Esophagus squamous epithelium (tissue), 5 donors: Measurements from ENCODE around the gene PPIE. TPM values are rescaled to one million over a fixed set of nuclear protein-coding genes. Genes with fewer than 3 reads are reported as not detected.

Source experiments
- DNase-seq: peaks from one replicate; lab custom pipeline; 2025; lab: John Stamatoyannopoulos, UW
- H3K27ac ChIP-seq, 4 donors: fragments of 200-600 bp; sonication (generic); one replicate each; pipeline ENCODE4 v1.5.1; 2016 to 2019; ENCODE audit warnings: mild to moderate bottlenecking in 1 of 4
- H3K27me3 ChIP-seq, 4 donors: fragments of 200-600 bp; sonication (generic); 1 replicate in 3 of 4; 2 replicates in 1 of 4; pipeline versions ENCODE4 v1.5.1 to v1.6.0; 2017 to 2021; ENCODE audit warnings: antibody characterized with exemption in 1 of 4
- H3K36me3 ChIP-seq, 3 donors: fragments of 200-600 bp; sonication (generic); one replicate each; pipeline ENCODE4 v1.5.1; 2016 to 2019
- H3K4me1 ChIP-seq, 3 donors: fragments of 200-600 bp; sonication (generic); one replicate each; pipeline ENCODE4 v1.5.1; 2017 to 2019
- H3K4me3 ChIP-seq, 4 donors: fragments of 200-600 bp; sonication (generic); 1 replicate in 3 of 4; 2 replicates in 1 of 4; pipeline ENCODE4 v1.5.1; 2016 to 2019; ENCODE audit warnings: mild to moderate bottlenecking in 2 of 4, moderate library complexity in 1 of 4
- H3K9me3 ChIP-seq, 3 donors: fragments of 200-600 bp; sonication (generic); one replicate each; pipeline ENCODE4 v1.5.1; 2016 to 2019
- CTCF ChIP-seq, 6 experiments: fragments of 450-650 bp in 4 of 6; fragments of 200-600 bp in 2 of 6; sonication (generic) in 2 of 6; IDR thresholded peaks; one replicate each; pipeline ENCODE4 v1.5.1; 2016 to 2019; ENCODE audit warnings: antibody characterized with exemption in 6 of 6, mild to moderate bottlenecking in 4 of 6, moderate library complexity in 4 of 6
- POLR2A ChIP-seq, 4 donors: fragments of 450-650 bp; IDR thresholded peaks; one replicate each; pipeline ENCODE4 v1.6.1; 2017; ENCODE audit warnings: antibody characterized with exemption in 4 of 4, mild to moderate bottlenecking in 4 of 4, moderate library complexity in 3 of 4
- WGBS, 2 donors: methylation state at CpG; one replicate each; pipeline ENCODE4 v1.1.5; 2018; 5-methylcytosine and 5-hydroxymethylcytosine counted together
- intact Hi-C: fragments of 100-400 bp; cut with DNase I; formaldehyde crosslinking; loops from one replicate; pipeline ENCODE4 v1.15.0; 2022
- total RNA-seq, 4 donors: library from RNA; depleted of rRNA; stranded (reverse); fragments of >200 nt; gene quantifications; one replicate each; pipeline ENCODE4 v1.1.0, GENCODE V29; 2016
- donor health status: DM: yes; HTN: yes; CAD: no.

PPIE gene
- total RNA-seq, 4 donors from 2014 or later: 13.7 to 37.1 (median 28.6) TPM

GRCh38 chr1:39727221-39727931 is 11.3 kb upstream of the PPIE start:
- intact Hi-C loops: loop anchor here (10.0 kb wide), 1 partner anchor 123 kb away; no protein-coding TSS in a partner anchor
- Histone ChIP-seq H3K27me3 (peaks cover 0 to 76% (median 6%) of the 10 kb centered on the region in 4 donors), H3K27ac (no peak overlapping the region), H3K36me3 (no peaks in the 10 kb centered on the region), H3K9me3 (no peaks in the 10 kb centered on the region), H3K4me1 (no peaks in the 10 kb centered on the region), H3K4me3 (no peak overlapping the region)
- no peak for TF ChIP-seq POLR2A (IDR thresholded peaks at IDR 0.05)
- TF ChIP-seq CTCF (IDR thresholded peaks at IDR 0.05): no peak
- no peak for DNase-seq
- 17 to 40% methylated on average over 3 to 10 of the region's 10 CpGs for WGBS, 2 donors

- H3K4me3 ChIP-seq: no peak overlapping the region
- intact Hi-C loops: loop anchor here (10.0 kb wide), 1 partner anchor 123 kb away; no protein-coding TSS in a partner anchor
- no peak for DNase-seq
- H3K27ac ChIP-seq: no peak overlapping the region
- H3K27me3 ChIP-seq: peaks cover 0 to 81% (median 6%) of the 10 kb centered on the region in 4 donors
- no peaks in the 10 kb centered on the region for H3K4me1 ChIP-seq
- H3K9me3 ChIP-seq: no peaks in the 10 kb centered on the region
- H3K36me3 ChIP-seq: no peaks in the 10 kb centered on the region
- WGBS, 2 donors: 74 to 79% methylated on average over 4 to 10 of the region's 14 CpGs
- TF ChIP-seq CTCF (IDR thresholded peaks at IDR 0.05) (no peak), POLR2A (IDR thresholded peaks at IDR 0.05) (no peak)
Observed at GRCh38 chr1:39727932-39728317, 10.8 kb upstream of the PPIE start.

GRCh38 chr1:39729030-39729429 is 9.7 kb upstream of the PPIE start:
- no peak for DNase-seq
- Histone ChIP-seq H3K4me1 (no peaks in the 10 kb centered on the region), H3K27me3 (peaks cover 0 to 91% (median 6%) of the 10 kb centered on the region in 4 donors), H3K9me3 (no peaks in the 10 kb centered on the region), H3K4me3 (no peak overlapping the region), H3K27ac (no peak overlapping the region), H3K36me3 (no peaks in the 10 kb centered on the region)
- intact Hi-C loops: loop anchor here (10.0 kb wide), 1 partner anchor 124 kb away; no protein-coding TSS in a partner anchor
- 31 to 44% methylated on average over 3 of the region's 3 CpGs for WGBS, 2 donors
- TF ChIP-seq POLR2A (IDR thresholded peaks at IDR 0.05) (no peak), CTCF (IDR thresholded peaks at IDR 0.05) (no peak)

GRCh38 chr1:39729842-39730241 is 8.8 kb upstream of the PPIE start:
- H3K4me1 ChIP-seq: no peaks in the 10 kb centered on the region
- H3K27me3 ChIP-seq: peaks cover 0 to 91% (median 6%) of the 10 kb centered on the region in 4 donors
- H3K4me3 ChIP-seq: no peak overlapping the region
- intact Hi-C loops: loop anchor here (10.0 kb wide), 1 partner anchor 125 kb away; no protein-coding TSS in a partner anchor
- WGBS, 2 donors: 55 to 69% methylated on average over 3 to 4 of the region's 4 CpGs
- no peaks in the 10 kb centered on the region for H3K36me3 ChIP-seq
- H3K9me3 ChIP-seq: no peaks in the 10 kb centered on the region
- TF ChIP-seq CTCF (IDR thresholded peaks at IDR 0.05) (no peak), POLR2A (IDR thresholded peaks at IDR 0.05) (no peak)
- H3K27ac ChIP-seq: no peak overlapping the region
- no peak for DNase-seq

- DNase-seq: no peak
- peaks cover 0 to 75% (median 3%) of the 10 kb centered on the region in 4 donors for H3K27me3 ChIP-seq
- TF ChIP-seq CTCF (IDR thresholded peaks at IDR 0.05) (no peak), POLR2A (IDR thresholded peaks at IDR 0.05) (no peak)
- intact Hi-C loops: no loop called here
- no peaks in the 10 kb centered on the region for H3K4me1 ChIP-seq
- no peaks in the 10 kb centered on the region for H3K9me3 ChIP-seq
- H3K27ac ChIP-seq: no peak overlapping the region
- H3K4me3 ChIP-seq: no peak overlapping the region
- H3K36me3 ChIP-seq: no peaks in the 10 kb centered on the region
- 60 to 63% methylated on average over 3 of the region's 3 CpGs for WGBS, 2 donors
Observed at GRCh38 chr1:39732730-39733129, 6.0 kb upstream of the PPIE start.
